Measurements from ENCODE around the gene ST3GAL3. TPM values are rescaled to one million over a fixed set of nuclear protein-coding genes. Genes with fewer than 3 reads are reported as not detected.

The ST3GAL3 gene
- total RNA-seq, 1 donor from 2014 or later: 13.6 TPM

- H3K27me3 ChIP-seq: no peaks in the 10 kb centered on the region
- H3K4me3 ChIP-seq: no peak overlapping the region
- peaks cover 4% of the 10 kb centered on the region for H3K4me1 Mint-ChIP-seq
- no peak overlapping the region for H3K9ac ChIP-seq
- no peak overlapping the region for H3K4me2 ChIP-seq
- no peaks in the 10 kb centered on the region for H3K9me3 ChIP-seq (ENCODE audit: low read depth)
- no peak overlapping the region for H3K4me3 Mint-ChIP-seq
- TF ChIP-seq EZH2 (IDR thresholded peaks at IDR 0.05) (no peak), EZH2phosphoT487 (IDR thresholded peaks at IDR 0.05) (no peak)
- TF ChIP-seq, protein P1, sequence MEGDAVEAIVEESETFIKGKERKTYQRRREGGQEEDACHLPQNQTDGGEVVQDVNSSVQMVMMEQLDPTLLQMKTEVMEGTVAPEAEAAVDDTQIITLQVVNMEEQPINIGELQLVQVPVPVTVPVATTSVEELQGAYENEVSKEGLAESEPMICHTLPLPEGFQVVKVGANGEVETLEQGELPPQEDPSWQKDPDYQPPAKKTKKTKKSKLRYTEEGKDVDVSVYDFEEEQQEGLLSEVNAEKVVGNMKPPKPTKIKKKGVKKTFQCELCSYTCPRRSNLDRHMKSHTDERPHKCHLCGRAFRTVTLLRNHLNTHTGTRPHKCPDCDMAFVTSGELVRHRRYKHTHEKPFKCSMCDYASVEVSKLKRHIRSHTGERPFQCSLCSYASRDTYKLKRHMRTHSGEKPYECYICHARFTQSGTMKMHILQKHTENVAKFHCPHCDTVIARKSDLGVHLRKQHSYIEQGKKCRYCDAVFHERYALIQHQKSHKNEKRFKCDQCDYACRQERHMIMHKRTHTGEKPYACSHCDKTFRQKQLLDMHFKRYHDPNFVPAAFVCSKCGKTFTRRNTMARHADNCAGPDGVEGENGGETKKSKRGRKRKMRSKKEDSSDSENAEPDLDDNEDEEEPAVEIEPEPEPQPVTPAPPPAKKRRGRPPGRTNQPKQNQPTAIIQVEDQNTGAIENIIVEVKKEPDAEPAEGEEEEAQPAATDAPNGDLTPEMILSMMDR (IDR thresholded peaks at IDR 0.05): no peak
- no peak for DNase-seq (ENCODE audit: low spot score)
- H3K27ac Mint-ChIP-seq: no peak overlapping the region
- H3K27me3 Mint-ChIP-seq (ENCODE audit: insufficient read depth, low read depth): peaks cover 10% of the 10 kb centered on the region
- no peaks in the 10 kb centered on the region for H3K4me1 ChIP-seq
- H2AFZ ChIP-seq (replicated peaks): no peak overlapping the region
- peaks cover 13% of the 10 kb centered on the region for H3K9me3 Mint-ChIP-seq
- H3F3A ChIP-seq (ENCODE audit: low read depth): no peaks in the 10 kb centered on the region
- H3K27ac ChIP-seq: no peak overlapping the region
- H3K36me3 ChIP-seq: no peaks in the 10 kb centered on the region
- no peaks in the 10 kb centered on the region for H4K20me1 ChIP-seq (ENCODE audit: low read depth)
- no peaks in the 10 kb centered on the region for H3K79me2 ChIP-seq (ENCODE audit: low read depth)
- peaks cover 14% of the 10 kb centered on the region for H3K36me3 Mint-ChIP-seq
Measured at GRCh38 chr1:43803646-43804045, 96.3 kb downstream of the ST3GAL3 start.

DNA sequence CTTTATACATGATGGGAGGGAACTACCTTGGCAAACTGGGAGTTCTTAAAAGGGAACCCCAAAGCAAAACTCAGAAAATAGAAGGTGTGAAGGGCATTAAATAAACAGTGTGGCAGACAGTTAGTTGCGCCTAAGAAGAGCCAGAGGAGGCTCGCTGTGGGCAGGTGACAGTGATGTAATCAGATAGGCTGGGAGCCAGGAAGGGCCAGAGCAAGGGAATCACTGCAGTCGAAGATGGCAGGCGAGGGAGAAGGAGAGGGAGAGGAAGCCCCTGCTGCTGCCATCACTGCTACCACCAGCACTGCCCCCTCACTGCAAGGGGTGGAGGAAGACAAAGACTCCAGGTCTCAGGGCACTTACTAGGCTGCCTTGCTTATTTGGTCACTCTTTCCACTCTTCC, 97.2 kb downstream of the ST3GAL3 start:
- no peaks in the 10 kb centered on the region for H3K4me1 ChIP-seq
- Mint-ChIP-seq H3K27me3 (ENCODE audit: insufficient read depth, low read depth) (peaks cover 10% of the 10 kb centered on the region), H3K4me3 (no peak overlapping the region), H3K9me3 (peaks cover 19% of the 10 kb centered on the region), H3K27ac (no peak overlapping the region), H3K4me1 (peaks cover 2% of the 10 kb centered on the region), H3K36me3 (peaks cover 19% of the 10 kb centered on the region)
- no peaks in the 10 kb centered on the region for H3K79me2 ChIP-seq (ENCODE audit: low read depth)
- H2AFZ ChIP-seq (replicated peaks): no peak overlapping the region
- H3F3A ChIP-seq (ENCODE audit: low read depth): no peaks in the 10 kb centered on the region
- H3K9me3 ChIP-seq (ENCODE audit: low read depth): peaks cover 5% of the 10 kb centered on the region
- H3K27ac ChIP-seq: no peak overlapping the region
- no peaks in the 10 kb centered on the region for H3K36me3 ChIP-seq
- H4K20me1 ChIP-seq (ENCODE audit: low read depth): no peaks in the 10 kb centered on the region
- no peak overlapping the region for H3K4me3 ChIP-seq
- DNase-seq (ENCODE audit: low spot score): no peak
- H3K4me2 ChIP-seq: no peak overlapping the region
- no peaks in the 10 kb centered on the region for H3K27me3 ChIP-seq
- H3K9ac ChIP-seq: no peak overlapping the region
- TF ChIP-seq, protein P1 (IDR thresholded peaks at IDR 0.05): no peak

DNA sequence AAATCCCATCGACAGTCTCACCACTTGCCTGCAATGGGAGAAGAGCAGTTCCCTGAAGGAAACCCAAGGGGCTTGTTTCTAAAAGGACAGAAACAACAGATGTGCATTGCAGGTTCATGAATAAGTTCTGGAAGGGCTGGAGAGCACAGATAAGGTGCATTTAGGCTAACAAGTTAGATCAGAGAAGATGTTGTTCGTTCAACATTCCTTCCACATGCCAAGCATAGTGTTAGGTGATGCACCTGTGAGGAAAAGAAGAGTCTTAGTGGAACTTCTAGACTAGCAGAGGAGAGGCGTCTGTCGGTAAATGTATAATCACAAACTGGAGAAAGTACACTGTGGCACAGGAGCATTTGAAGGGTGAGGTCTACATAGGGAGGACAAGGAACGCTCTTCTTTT, 98.0 kb downstream of the ST3GAL3 start:
- Histone ChIP-seq H3F3A (ENCODE audit: low read depth) (no peaks in the 10 kb centered on the region), H3K9me3 (ENCODE audit: low read depth) (peaks cover 5% of the 10 kb centered on the region), H2AFZ (replicated peaks) (no peak overlapping the region), H3K27ac (no peak overlapping the region), H3K79me2 (ENCODE audit: low read depth) (no peaks in the 10 kb centered on the region), H3K27me3 (no peaks in the 10 kb centered on the region), H4K20me1 (ENCODE audit: low read depth) (no peaks in the 10 kb centered on the region), H3K4me1 (no peaks in the 10 kb centered on the region), H3K36me3 (no peaks in the 10 kb centered on the region), H3K9ac (no peak overlapping the region), H3K4me3 (no peak overlapping the region), H3K4me2 (no peak overlapping the region)
- Mint-ChIP-seq H3K4me1 (no peaks in the 10 kb centered on the region), H3K4me3 (no peak overlapping the region), H3K27ac (no peak overlapping the region), H3K9me3 (peaks cover 19% of the 10 kb centered on the region), H3K27me3 (ENCODE audit: insufficient read depth, low read depth) (peaks cover 10% of the 10 kb centered on the region), H3K36me3 (peaks cover 21% of the 10 kb centered on the region)
- TF ChIP-seq, protein P1 (IDR thresholded peaks at IDR 0.05): no peak
- TF ChIP-seq EZH2 (IDR thresholded peaks at IDR 0.05) (no peak), EZH2phosphoT487 (IDR thresholded peaks at IDR 0.05) (no peak)
- DNase-seq (ENCODE audit: low spot score): no peak
